ENCODE measurements around the gene KRT38. TPM values are rescaled to one million over a fixed set of nuclear protein-coding genes. Genes with fewer than 3 reads are reported as not detected.

The KRT38 gene
- total and polyA plus RNA-seq, 9 donors = not detected

GRCh38 chr17:41451154-41451728 is 10.5 kb upstream of the KRT38 start:
- intact Hi-C loops (cut with DNase I) = no loop called here
- TF ChIP-seq POLR2A (IDR thresholded peaks at IDR 0.05) (no peak), EP300 (IDR thresholded peaks at IDR 0.05) (no peak)
- TF ChIP-seq, protein P1, sequence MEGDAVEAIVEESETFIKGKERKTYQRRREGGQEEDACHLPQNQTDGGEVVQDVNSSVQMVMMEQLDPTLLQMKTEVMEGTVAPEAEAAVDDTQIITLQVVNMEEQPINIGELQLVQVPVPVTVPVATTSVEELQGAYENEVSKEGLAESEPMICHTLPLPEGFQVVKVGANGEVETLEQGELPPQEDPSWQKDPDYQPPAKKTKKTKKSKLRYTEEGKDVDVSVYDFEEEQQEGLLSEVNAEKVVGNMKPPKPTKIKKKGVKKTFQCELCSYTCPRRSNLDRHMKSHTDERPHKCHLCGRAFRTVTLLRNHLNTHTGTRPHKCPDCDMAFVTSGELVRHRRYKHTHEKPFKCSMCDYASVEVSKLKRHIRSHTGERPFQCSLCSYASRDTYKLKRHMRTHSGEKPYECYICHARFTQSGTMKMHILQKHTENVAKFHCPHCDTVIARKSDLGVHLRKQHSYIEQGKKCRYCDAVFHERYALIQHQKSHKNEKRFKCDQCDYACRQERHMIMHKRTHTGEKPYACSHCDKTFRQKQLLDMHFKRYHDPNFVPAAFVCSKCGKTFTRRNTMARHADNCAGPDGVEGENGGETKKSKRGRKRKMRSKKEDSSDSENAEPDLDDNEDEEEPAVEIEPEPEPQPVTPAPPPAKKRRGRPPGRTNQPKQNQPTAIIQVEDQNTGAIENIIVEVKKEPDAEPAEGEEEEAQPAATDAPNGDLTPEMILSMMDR (IDR thresholded peaks at IDR 0.05) = no peak
- 14 to 24% (median 22%) methylated on average over 2 of the region's 2 CpGs for WGBS, 3 donors

DNA sequence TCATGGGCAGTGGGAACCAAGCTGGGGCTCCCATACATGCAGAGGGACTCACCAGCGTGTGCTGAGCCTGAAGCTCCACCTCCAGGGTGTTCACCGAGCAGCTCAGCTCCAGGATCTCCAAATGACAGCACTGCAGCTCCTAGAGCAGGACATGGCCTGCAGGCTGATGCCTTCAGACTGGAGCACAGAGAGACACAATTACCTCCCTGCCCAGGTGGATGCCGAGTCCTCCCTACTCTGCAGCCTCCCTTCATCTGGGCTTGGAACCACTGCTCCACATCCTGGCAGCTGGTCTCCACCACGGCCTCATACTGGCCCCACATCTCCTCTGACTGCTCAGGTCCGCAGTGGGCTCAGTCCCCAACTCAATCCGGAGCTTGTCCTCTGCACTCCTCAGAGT is 8.2 kb upstream of the KRT38 start:
- intact Hi-C loops (cut with DNase I) = no loop called here
- no peak for DNase-seq
- TF ChIP-seq EP300 (IDR thresholded peaks at IDR 0.05) (no peak), POLR2A (IDR thresholded peaks at IDR 0.05) (no peak)
- TF ChIP-seq, protein P1 (IDR thresholded peaks at IDR 0.05) = no peak

More at GRCh38 chr17:41451154-41451728, 10.5 kb upstream of the KRT38 start:
- Histone ChIP-seq H3K9me3 (no peaks in the 10 kb centered on the region), H3K27ac (no peak overlapping the region), H3K4me1 (ENCODE audit: insufficient read depth) (peaks cover 2% of the 10 kb centered on the region), H3K36me3 (no peaks in the 10 kb centered on the region), H3K27me3 (no peaks in the 10 kb centered on the region), H3K4me3 (no peak overlapping the region)
- no peak for DNase-seq

GRCh38 chr17:41448506-41448905 is 7.7 kb upstream of the KRT38 start:
- Histone ChIP-seq H3K9me3 (no peaks in the 10 kb centered on the region), H3K36me3 (no peaks in the 10 kb centered on the region), H3K27ac (no peak overlapping the region), H3K27me3 (no peaks in the 10 kb centered on the region), H3K4me3 (no peak overlapping the region), H3K4me1 (ENCODE audit: insufficient read depth) (peaks cover 2% of the 10 kb centered on the region)
- WGBS, 3 donors = 20 to 66% (median 23%) methylated on average over 2 of the region's 2 CpGs
- intact Hi-C loops (cut with DNase I) = no loop called here
- TF ChIP-seq EP300 (IDR thresholded peaks at IDR 0.05) = no peak
- TF ChIP-seq, protein P1 (IDR thresholded peaks at IDR 0.05) = no peak
- TF ChIP-seq POLR2A (IDR thresholded peaks at IDR 0.05) = no peak
- no peak for DNase-seq

More for the DNA sequence above, 8.2 kb upstream of the KRT38 start:
- 82 to 87% (median 85%) methylated on average over 6 of the region's 6 CpGs for whole genome bisulfite sequencing, 3 donors
- H3K4me1 ChIP-seq (ENCODE audit: insufficient read depth) = peaks cover 2% of the 10 kb centered on the region
- no peak overlapping the region for H3K27ac ChIP-seq
- no peaks in the 10 kb centered on the region for H3K27me3 ChIP-seq
- no peaks in the 10 kb centered on the region for H3K36me3 ChIP-seq
- H3K9me3 ChIP-seq = no peaks in the 10 kb centered on the region
- no peak overlapping the region for H3K4me3 ChIP-seq

- no peak for DNase-seq
- intact Hi-C loops (cut with DNase I) = no loop called here
- 4 to 17% (median 16%) methylated on average over 2 of the region's 2 CpGs for WGBS, 3 donors
Observed at GRCh38 chr17:41446806-41447205, 6.0 kb upstream of the KRT38 start.

More at GRCh38 chr17:41446806-41447205, 6.0 kb upstream of the KRT38 start:
- Histone ChIP-seq H3K27me3 (no peaks in the 10 kb centered on the region), H3K9me3 (no peaks in the 10 kb centered on the region), H3K4me1 (ENCODE audit: insufficient read depth) (peaks cover 2% of the 10 kb centered on the region), H3K36me3 (no peaks in the 10 kb centered on the region), H3K4me3 (no peak overlapping the region), H3K27ac (no peak overlapping the region)
- no peak for TF ChIP-seq EP300 (IDR thresholded peaks at IDR 0.05)
- TF ChIP-seq POLR2A (IDR thresholded peaks at IDR 0.05) = no peak
- TF ChIP-seq, protein P1 (IDR thresholded peaks at IDR 0.05) = no peak

Measured in ovary (tissue), 9 donors.